BJ (cell line): Measurements from ENCODE around the gene TJP2. TPM values are rescaled to one million over a fixed set of nuclear protein-coding genes. Genes with fewer than 3 reads are reported as not detected.
A peak's percentile ranks its signal among the peaks of the same experiment; 100 is the strongest.

Source experiments
- CTCF ChIA-PET: fragments of 350-600 bp; formaldehyde crosslinking; extraction: SDS; loops from one replicate; lab custom pipeline; 2021; ENCODE audit warnings: antibody characterized with exemption, inconsistent platforms; lab: Yijun Ruan, JAX
- POLR2A ChIA-PET: fragments of 300-600 bp; sonication (Branson Sonifier 250); formaldehyde crosslinking; extraction: SDS; loops from one replicate; lab custom pipeline; 2021; ENCODE audit warnings: antibody characterized with exemption; lab: Charles Lee
- DNase-seq: peaks from one replicate; pipeline ENCODE4 v3.0.0-alpha.2; 2011; ENCODE audit warnings: low read depth
- H3K27me3 ChIP-seq: 2 replicates; pipeline ENCODE4 v1.6.0; 2011; ENCODE audit warnings: low read length; ENCODE audit not compliant: control insufficient read depth, insufficient read depth
- H3K36me3 ChIP-seq: 2 replicates; pipeline ENCODE4 v1.5.1; 2011; ENCODE audit warnings: low read length; ENCODE audit not compliant: control insufficient read depth, insufficient read depth
- H3K4me3 ChIP-seq: 2 replicates; pipeline ENCODE4 v1.5.1; 2011; ENCODE audit warnings: low read depth, mild to moderate bottlenecking, control low read depth, low read length
- CTCF ChIP-seq: IDR thresholded peaks from 2 replicates; pipeline ENCODE4 v1.5.1; 2011; ENCODE audit warnings: low read depth, mild to moderate bottlenecking, control low read depth, inconsistent platforms, low read length, moderate library complexity; ENCODE audit not compliant: insufficient read depth
- polyA plus RNA-seq: library from polyadenylated mRNA; depleted of rRNA; stranded (reverse); fragments of >200 nt; gene quantifications from 2 replicates; pipeline ENCODE4 v1.2.3, GENCODE V29; 2011

TJP2 gene
- polyA plus RNA-seq, 1 experiment = 5.6 TPM

GRCh38 chr9:69149321-69149807 lies 24.7 kb upstream of the TJP2 start:
- CTCF ChIA-PET = interaction anchor here (0.8 to 1.5 kb wide), 8 partner anchors 8 to 113 kb away, joined by 3 to 12 read pairs (median 3); no protein-coding TSS in a partner anchor
- no peak for DNase-seq
- TF ChIP-seq CTCF = peak; percentile 58
- H3K27me3 ChIP-seq = no peaks in the 10 kb centered on the region
- no peaks in the 10 kb centered on the region for H3K36me3 ChIP-seq
- H3K4me3 ChIP-seq = 0 out of 2 replicates have a peak overlapping the region, but pooled peaks have one; percentile 9
- POLR2A ChIA-PET = no interaction called here

GRCh38 chr9:69151506-69151905 lies 22.6 kb upstream of the TJP2 start:
- Histone ChIP-seq H3K36me3 (no peaks in the 10 kb centered on the region), H3K27me3 (no peaks in the 10 kb centered on the region), H3K4me3 (no peak overlapping the region)
- CTCF ChIA-PET = no interaction called here
- TF ChIP-seq CTCF = no peak
- POLR2A ChIA-PET = no interaction called here
- DNase-seq = no peak

- POLR2A ChIA-PET = no interaction called here
- TF ChIP-seq CTCF = no peak
- CTCF ChIA-PET = interaction anchor here (0.8 to 1.9 kb wide), 3 partner anchors 9 to 100 kb away, joined by 3 to 7 read pairs (median 3); no protein-coding TSS in a partner anchor
- DNase-seq = no peak
- Histone ChIP-seq H3K27me3 (no peaks in the 10 kb centered on the region), H3K4me3 (no peak overlapping the region), H3K36me3 (no peaks in the 10 kb centered on the region)
These were observed 20.2 kb upstream of the TJP2 start for GRCh38 chr9:69153707-69154521.

GRCh38 chr9:69155341-69156030 lies 18.6 kb upstream of the TJP2 start:
- CTCF ChIA-PET = interaction anchor here (1.0 kb wide), 1 partner anchor 20 kb away, joined by 3 read pairs; no protein-coding TSS in a partner anchor

More at GRCh38 chr9:69155341-69156030, 18.6 kb upstream of the TJP2 start:
- TF ChIP-seq CTCF = no peak
- no peak overlapping the region for H3K4me3 ChIP-seq
- DNase-seq = no peak
- H3K27me3 ChIP-seq = no peaks in the 10 kb centered on the region
- POLR2A ChIA-PET = no interaction called here
- no peaks in the 10 kb centered on the region for H3K36me3 ChIP-seq
